GM18502 (cell line): Measurements from ENCODE around the gene NT5DC3.

Source experiments
- ATAC-seq: cut with Tn5 transposase; IDR thresholded peaks from one replicate; pipeline ENCODE4 v1.9.1; 2021; ENCODE audit warnings: mild to moderate bottlenecking; ENCODE audit not compliant: unreplicated experiment, poor library complexity

The NT5DC3 gene

GRCh38 chr12:103833891-103834290, 7.1 kb downstream of the NT5DC3 start:
- ATAC-seq = no peak

DNA sequence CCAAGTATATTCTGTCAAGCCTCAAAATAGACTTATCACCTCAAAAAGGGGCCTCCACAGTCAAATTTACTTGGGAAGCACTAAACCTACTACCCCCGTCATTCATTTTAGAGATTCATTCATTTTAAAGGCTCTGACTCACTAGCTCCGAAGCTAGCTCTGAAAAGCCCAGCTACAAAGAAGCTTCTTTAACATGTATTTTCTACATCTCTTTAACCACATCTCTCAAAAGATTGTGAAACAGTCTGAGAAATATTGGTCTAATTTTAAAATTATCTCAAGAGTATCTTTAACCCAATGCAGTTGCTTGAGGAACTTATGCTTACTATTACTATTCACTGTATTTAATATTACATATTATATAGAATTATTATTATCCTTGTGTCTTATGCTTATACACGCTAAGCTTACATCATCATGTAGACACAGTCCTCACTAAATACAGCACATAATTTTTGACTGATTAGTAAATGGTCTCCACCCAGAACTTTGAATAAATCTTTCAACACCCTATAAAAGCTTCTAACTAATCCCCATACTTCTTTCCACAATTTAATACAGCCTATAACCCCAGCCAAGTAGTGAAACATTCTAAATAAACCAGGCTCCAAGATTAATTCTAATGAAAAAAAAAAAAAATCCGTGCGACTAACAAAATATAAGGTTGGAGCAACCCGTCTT, 7.8 kb downstream of the NT5DC3 start:
- ATAC-seq = no peak

- no peak for ATAC-seq
These were observed 8.7 kb downstream of the NT5DC3 start for GRCh38 chr12:103832048-103832997.

DNA sequence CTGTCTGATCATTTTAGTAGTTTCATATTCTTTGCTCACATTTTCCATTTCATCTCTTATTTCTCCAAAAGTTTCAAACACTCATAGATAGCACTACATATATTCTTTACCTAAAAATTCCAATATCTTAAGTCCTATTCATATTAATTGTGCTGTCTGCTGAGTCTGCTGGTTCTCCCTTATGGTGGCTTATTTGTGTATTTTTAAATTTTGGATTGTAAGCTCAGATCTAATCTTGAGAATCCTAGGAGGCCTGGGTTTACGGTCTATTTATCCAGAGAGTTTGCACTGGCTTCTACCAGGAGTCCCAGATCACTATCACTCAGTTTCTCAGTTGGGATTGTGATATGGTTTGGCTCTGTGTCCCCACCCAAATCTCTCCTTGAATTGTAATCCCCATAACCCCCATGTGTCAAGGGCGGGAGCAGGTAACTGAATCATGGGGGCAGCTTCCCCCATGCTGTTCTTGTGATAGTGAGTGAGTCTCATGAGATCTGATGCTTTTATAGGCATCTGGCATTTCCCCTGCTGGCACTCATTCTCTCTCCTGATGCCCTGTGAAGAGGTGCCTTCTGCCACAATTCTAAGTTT, 10.2 kb downstream of the NT5DC3 start:
- no peak for ATAC-seq

DNA sequence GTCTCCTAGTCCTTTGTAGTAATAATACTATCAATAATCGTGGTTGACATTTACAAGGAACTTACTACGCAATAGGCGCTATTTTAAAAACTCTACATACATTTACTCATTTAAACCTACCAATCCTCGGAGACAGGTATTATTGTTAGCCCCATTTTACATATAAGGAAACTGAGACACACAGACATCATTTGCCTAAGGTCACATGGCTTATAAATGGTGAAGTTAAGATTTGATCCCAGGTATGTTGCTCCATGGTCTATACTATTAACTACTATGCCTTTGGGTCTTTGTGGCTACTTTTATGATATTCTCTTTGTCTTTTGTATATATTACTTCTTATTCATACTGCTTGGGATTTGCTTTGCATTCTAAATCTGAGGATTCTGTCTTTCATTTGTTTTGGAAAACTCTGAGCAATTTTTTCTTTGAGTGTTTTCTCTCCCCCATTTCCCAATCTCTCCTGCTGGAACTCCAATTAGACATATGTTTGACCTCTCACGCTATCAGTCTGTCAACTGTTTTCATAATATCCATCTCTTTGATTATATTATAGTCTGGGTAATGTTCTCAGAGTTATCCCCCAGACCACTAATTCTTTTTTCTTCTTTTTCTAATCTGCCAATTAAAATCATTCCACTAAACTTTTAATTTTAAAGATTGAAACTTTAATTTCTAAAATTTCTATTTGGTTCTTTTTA, 10.9 kb downstream of the NT5DC3 start:
- ATAC-seq = no peak

GRCh38 chr12:103829092-103829491, 11.9 kb downstream of the NT5DC3 start:
- ATAC-seq = no peak

DNA sequence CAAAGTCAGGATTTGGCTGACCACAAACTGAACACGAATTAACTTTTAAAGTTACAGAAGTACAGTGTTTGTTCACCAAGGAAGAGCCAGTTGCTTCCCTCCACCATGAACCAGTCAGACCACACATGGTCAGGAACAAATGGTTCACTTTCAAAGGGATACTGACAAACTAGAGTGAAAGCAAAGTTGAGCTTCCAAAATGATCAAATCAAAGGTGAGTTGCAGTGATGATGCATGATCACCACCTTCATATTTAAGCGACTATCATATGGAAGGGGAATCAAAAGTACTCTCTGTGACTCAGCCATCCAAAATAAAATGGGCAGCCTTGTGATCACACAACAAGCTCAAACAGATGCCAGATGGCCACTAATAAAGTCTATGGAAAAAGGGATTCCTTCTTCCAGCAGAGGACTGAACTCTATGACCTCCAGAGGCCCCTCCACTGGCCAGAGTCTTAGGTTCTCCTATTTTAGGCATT, 13.1 kb downstream of the NT5DC3 start:
- no peak for ATAC-seq

DNA sequence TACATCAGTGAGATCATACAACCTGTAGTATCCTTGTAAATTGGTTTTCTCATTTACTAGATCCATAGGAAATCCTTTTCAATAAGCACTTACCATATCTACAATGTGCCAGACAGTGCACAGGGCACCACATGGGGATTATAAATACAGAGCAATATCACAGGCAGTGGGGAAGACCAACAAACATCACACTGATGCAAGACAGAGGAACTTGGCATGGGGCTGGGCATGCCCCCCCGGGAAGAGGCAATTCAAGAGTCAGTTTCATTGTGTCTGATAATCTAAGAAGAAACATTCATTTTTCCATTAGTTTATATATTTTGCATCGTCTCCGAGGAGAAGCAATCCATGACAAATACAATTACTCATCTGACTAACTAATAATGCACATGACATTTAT, 16.2 kb downstream of the NT5DC3 start:
- no peak for ATAC-seq

DNA sequence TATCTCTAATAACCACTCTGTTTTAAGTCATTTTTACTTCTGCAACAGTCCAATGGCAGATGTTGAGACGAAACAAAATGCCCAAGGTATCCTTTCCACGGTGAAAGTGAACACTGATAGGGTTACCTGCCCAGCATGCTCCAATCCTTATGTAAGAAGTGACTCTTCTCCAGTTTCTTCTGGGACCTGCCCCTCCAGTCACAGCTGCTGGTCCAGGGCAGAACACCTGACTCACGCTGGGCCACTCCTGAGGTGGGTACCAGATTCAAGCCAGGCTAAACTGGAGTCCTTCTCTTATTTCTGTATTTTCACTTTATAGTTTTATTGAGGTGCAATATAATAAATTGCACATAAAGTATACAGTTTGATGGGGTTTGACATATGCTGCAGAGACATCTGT, 16.7 kb downstream of the NT5DC3 start:
- ATAC-seq = no peak

- no peak for ATAC-seq
These were observed 17.2 kb downstream of the NT5DC3 start for GRCh38 chr12:103823871-103824270.

- no peak for ATAC-seq
These were observed 19.3 kb downstream of the NT5DC3 start for GRCh38 chr12:103821773-103822172.

- no peak for ATAC-seq
These were observed 20.0 kb downstream of the NT5DC3 start for GRCh38 chr12:103820881-103821489.

DNA sequence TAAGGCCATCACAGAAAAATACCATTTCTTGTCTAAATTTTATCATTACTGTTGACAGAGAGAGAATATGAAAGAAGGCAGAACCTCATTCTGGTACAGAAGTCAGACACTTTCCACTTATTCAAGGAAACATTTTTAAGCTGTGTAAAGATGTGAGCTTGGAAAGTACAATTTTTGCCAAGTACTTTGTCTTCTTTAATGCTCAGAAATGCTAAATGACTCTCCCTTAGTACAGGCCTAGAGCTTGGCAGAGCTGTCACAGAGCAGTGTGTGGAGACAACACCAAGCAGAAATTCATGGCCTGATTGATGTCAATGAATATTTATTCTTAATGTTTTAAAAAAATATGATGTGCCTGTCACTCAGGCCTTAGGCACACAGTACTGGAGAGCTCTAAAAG, 20.7 kb downstream of the NT5DC3 start:
- ATAC-seq = no peak

- ATAC-seq = no peak
These were observed 21.1 kb downstream of the NT5DC3 start for GRCh38 chr12:103819892-103820291.

GRCh38 chr12:103819312-103819711, 21.7 kb downstream of the NT5DC3 start:
- ATAC-seq = no peak

DNA sequence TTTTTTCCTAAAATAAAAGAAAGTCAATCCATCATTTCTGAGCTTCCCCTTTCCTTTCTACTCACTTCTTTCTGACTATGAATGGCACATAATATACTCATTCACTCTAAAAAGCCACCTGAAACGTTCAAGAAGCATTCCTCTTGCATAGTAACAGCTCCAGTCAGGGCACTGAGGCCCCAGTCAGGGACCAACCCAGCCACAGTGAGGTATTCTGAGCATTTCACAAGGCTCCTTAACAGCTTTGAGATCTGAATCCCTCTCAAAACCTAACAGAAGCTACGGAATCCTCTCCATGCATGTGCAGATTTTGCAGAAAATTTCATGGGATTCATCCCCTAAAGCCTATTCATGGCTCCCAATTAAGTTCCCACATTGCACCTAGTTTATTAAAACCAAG, 23.2 kb downstream of the NT5DC3 start:
- ATAC-seq = no peak

DNA sequence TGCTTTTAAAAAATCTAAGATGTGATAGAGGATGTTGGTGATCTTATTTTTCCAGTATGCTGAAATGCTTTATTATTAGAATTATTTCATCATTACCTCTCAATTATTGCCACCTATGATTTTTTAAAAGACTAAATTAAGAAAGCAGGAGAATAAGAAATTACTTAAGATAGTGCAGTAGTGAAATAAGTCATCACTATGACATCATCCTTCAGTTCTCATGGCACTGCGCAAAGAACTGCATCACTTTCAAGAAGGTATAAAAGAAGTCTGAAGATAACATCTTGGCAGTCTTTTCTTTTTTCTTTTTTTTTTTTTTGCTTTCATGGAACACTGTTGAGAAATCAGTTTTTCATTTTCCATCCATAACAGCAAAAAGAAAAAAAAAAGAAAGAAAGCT, 24.4 kb downstream of the NT5DC3 start:
- ATAC-seq = no peak

DNA sequence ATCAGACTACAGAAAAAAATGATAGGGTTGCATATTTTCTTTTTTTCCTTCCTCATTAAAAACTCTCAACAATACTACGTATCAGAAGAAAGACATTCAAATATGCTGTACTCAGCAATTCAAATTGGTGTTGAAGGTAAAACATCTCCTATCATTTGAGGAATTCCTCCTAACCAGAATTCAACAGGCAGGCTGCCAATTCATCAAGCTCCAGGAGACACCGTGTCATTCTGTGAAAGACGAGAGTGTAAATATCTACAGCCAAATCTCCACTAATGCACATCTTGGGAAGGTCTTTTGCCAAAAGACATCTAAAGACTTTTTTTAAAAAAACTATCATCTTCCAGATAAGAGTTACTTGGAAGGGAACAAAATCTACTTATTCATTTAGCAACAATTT, 26.6 kb downstream of the NT5DC3 start:
- ATAC-seq = no peak

DNA sequence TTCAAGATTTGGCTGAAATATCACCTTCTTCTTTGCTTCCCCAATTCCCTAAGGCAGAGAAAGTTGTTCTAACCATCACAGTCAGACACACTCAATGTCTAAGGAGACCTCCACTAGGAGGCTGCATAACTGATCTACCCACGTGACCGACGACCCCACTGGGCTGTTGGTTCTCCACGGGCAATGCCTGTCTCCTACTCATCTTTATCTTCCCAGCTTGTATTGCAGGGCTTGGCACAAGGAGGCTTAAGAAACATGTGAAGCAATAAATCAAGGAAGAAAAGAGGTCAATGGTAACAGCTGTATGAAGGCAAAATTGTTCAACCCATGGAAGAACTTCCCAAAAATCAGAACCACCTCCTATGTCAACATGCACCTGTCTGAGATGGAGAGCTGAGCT, 27.1 kb downstream of the NT5DC3 start:
- no peak for ATAC-seq

GRCh38 chr12:103813426-103813825, 27.6 kb downstream of the NT5DC3 start:
- no peak for ATAC-seq
